HG02759 (cell line): Measurements from ENCODE around the gene TTC7B.

ENCODE experiments used
- ATAC-seq: cut with Tn5 transposase; IDR thresholded peaks from one replicate; pipeline ENCODE4 v1.9.1; 2021; ENCODE audit warnings: mild to moderate bottlenecking, moderate library complexity; ENCODE audit not compliant: unreplicated experiment

The TTC7B gene

GRCh38 chr14:90743425-90743824 lies 72.8 kb downstream of the TTC7B start:
- no peak for ATAC-seq

- ATAC-seq: no peak
Measured at GRCh38 chr14:90742729-90743128, 73.5 kb downstream of the TTC7B start.

GRCh38 chr14:90742252-90742651 lies 74.0 kb downstream of the TTC7B start:
- ATAC-seq: no peak

GRCh38 chr14:90741682-90741946 lies 74.6 kb downstream of the TTC7B start:
- ATAC-seq: no peak

- ATAC-seq: no peak
Measured at GRCh38 chr14:90740946-90741681, 75.1 kb downstream of the TTC7B start.

GRCh38 chr14:90740081-90740480 lies 76.1 kb downstream of the TTC7B start:
- no peak for ATAC-seq

- ATAC-seq: no peak
Measured at GRCh38 chr14:90739318-90740068, 76.7 kb downstream of the TTC7B start.

- no peak for ATAC-seq
Measured at GRCh38 chr14:90733139-90733808, 83.0 kb downstream of the TTC7B start.

- no peak for ATAC-seq
Measured at GRCh38 chr14:90732718-90733117, 83.5 kb downstream of the TTC7B start.

- ATAC-seq: no peak
Measured at GRCh38 chr14:90732139-90732538, 84.1 kb downstream of the TTC7B start.

GRCh38 chr14:90731487-90731886 lies 84.7 kb downstream of the TTC7B start:
- no peak for ATAC-seq

- ATAC-seq: no peak
Measured at GRCh38 chr14:90730206-90730766, 85.9 kb downstream of the TTC7B start.

- ATAC-seq: no peak
Measured at GRCh38 chr14:90728951-90729350, 87.3 kb downstream of the TTC7B start.

- ATAC-seq: no peak
Measured at GRCh38 chr14:90727082-90727481, 89.1 kb downstream of the TTC7B start.

GRCh38 chr14:90726656-90727055 lies 89.6 kb downstream of the TTC7B start:
- no peak for ATAC-seq

GRCh38 chr14:90724866-90725265 lies 91.4 kb downstream of the TTC7B start:
- ATAC-seq: no peak

- ATAC-seq: no peak
Measured at GRCh38 chr14:90722590-90722989, 93.6 kb downstream of the TTC7B start.

- no peak for ATAC-seq
Measured at GRCh38 chr14:90721619-90722305, 94.5 kb downstream of the TTC7B start.

GRCh38 chr14:90720832-90721231 lies 95.4 kb downstream of the TTC7B start:
- no peak for ATAC-seq

- no peak for ATAC-seq
Measured at GRCh38 chr14:90720336-90720735, 95.9 kb downstream of the TTC7B start.

GRCh38 chr14:90717916-90718315 lies 98.3 kb downstream of the TTC7B start:
- ATAC-seq: no peak
